ENCODE measurements around the gene MYH7B.

Gene MYH7B

DNA sequence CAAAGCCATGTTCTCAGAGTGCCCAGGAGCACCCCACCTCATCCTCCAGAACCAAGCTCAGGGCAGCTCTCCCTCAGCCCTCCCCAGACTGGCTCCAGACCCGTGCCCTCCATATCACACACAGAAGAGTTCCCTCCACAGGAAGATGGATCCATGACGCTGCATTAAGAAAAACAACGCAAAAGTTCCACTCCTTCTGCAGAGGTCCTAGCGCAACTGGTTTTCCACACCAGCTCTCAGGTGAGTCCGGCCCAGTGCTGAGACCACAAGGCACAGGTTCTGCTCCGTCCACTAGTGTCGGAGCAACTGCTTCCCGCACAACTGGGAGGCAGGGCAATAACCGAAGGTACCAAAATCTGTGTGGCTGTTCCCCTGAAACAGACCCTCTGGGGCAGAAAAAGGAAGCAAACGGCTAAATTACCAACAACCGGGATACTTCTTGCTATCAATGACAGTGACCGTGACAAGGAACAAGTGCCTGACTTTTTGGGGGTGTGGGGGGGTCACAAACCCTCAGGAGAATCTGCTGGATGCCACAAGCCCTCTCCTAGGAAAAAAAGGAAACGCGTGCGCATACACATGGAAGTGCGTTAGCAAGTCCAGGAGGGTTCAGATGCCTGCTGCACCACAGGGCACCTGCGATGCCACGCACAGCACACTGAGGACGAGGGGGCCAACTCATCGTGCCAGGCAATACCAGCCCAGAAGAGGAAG, 49.2 kb downstream of the MYH7B start:
- H3K27me3 ChIP-seq = no peaks in the 10 kb centered on the region
- peaks cover 100% of the 10 kb centered on the region for H3K36me3 ChIP-seq
- no peak overlapping the region for H3K27ac ChIP-seq
- H3K9me3 ChIP-seq = no peaks in the 10 kb centered on the region
- TF ChIP-seq, protein P1, sequence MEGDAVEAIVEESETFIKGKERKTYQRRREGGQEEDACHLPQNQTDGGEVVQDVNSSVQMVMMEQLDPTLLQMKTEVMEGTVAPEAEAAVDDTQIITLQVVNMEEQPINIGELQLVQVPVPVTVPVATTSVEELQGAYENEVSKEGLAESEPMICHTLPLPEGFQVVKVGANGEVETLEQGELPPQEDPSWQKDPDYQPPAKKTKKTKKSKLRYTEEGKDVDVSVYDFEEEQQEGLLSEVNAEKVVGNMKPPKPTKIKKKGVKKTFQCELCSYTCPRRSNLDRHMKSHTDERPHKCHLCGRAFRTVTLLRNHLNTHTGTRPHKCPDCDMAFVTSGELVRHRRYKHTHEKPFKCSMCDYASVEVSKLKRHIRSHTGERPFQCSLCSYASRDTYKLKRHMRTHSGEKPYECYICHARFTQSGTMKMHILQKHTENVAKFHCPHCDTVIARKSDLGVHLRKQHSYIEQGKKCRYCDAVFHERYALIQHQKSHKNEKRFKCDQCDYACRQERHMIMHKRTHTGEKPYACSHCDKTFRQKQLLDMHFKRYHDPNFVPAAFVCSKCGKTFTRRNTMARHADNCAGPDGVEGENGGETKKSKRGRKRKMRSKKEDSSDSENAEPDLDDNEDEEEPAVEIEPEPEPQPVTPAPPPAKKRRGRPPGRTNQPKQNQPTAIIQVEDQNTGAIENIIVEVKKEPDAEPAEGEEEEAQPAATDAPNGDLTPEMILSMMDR (IDR thresholded peaks at IDR 0.05) = no peak
- H3K4me3 ChIP-seq (ENCODE audit: low read depth in 1 of 2, low read length in 1 of 2) = no peak overlapping the region
- no peaks in the 10 kb centered on the region for H3K4me1 ChIP-seq (ENCODE audit: control insufficient read depth in 1 of 2, insufficient read depth in 1 of 2, low read depth in 1 of 2, low read length in 1 of 2)

Measured in neutrophil (primary cell).